HPDE6-E6E7 (cell line): ENCODE measurements around the gene TAS2R4.
"Not testable (repeated sequence)": the region's sequence is repeated elsewhere in the genome, so short reads cannot be mapped to it uniquely, and the experiment has no call there.

ENCODE experiments used
- DNase-seq: peaks from one replicate; pipeline ENCODE4 v3.0.0; 2011; ENCODE audit warnings: missing footprints; ENCODE audit errors: extremely low spot score

The TAS2R4 gene

GRCh38 chr7:141776374-141776773 is at the start of gene TAS2R4:
TAS2R4 (plus strand) TSS chr7:141776674; CDS start chr7:141778489, 1,815 bp downstream.
- no peak for DNase-seq

GRCh38 chr7:141729020-141729419 is 47.5 kb upstream of the TAS2R4 start:
- DNase-seq: no peak

- DNase-seq: no peak
Observed at GRCh38 chr7:141731476-141732149, 44.9 kb upstream of the TAS2R4 start.

- DNase-seq: peak; percentile 10
Observed at GRCh38 chr7:141737118-141737835, 39.2 kb upstream of the TAS2R4 start.

- peak; percentile 85 for DNase-seq
Observed at GRCh38 chr7:141737836-141738591, 38.5 kb upstream of the TAS2R4 start, which contains the start of gene SSBP1. SSBP1 (plus strand) TSS chr7:141738358; CDS start chr7:141739167, 809 bp downstream.

- no peak for DNase-seq
Observed at GRCh38 chr7:141738592-141739013, 37.9 kb upstream of the TAS2R4 start.

- no peak for DNase-seq
Observed at GRCh38 chr7:141739250-141739649, 37.2 kb upstream of the TAS2R4 start.

- DNase-seq: no peak
Observed at GRCh38 chr7:141742229-141742628, 34.2 kb upstream of the TAS2R4 start.

- no peak for DNase-seq
Observed at GRCh38 chr7:141744131-141744530, 32.3 kb upstream of the TAS2R4 start.

- no peak for DNase-seq
Observed at GRCh38 chr7:141748396-141748795, 28.1 kb upstream of the TAS2R4 start.

- not testable (repeated sequence) for DNase-seq
Observed at GRCh38 chr7:141751904-141752303, 24.6 kb upstream of the TAS2R4 start.

- DNase-seq: no peak
Observed at GRCh38 chr7:141752634-141753033, 23.8 kb upstream of the TAS2R4 start.

- no peak for DNase-seq
Observed at GRCh38 chr7:141754939-141755338, 21.5 kb upstream of the TAS2R4 start.

- DNase-seq: no peak
Observed at GRCh38 chr7:141763797-141764196, 12.7 kb upstream of the TAS2R4 start, which contains the start of gene TAS2R3. TAS2R3 (plus strand) TSS chr7:141764097; CDS start chr7:141764159, 62 bp downstream.

- DNase-seq: not testable (repeated sequence)
Observed at GRCh38 chr7:141770083-141770583, 6.3 kb upstream of the TAS2R4 start.

GRCh38 chr7:141785706-141786552 is 9.5 kb downstream of the TAS2R4 start:
- peak; percentile 20 for DNase-seq

- no peak for DNase-seq
Observed at GRCh38 chr7:141788296-141788695, 11.8 kb downstream of the TAS2R4 start.

- no peak for DNase-seq
Observed at GRCh38 chr7:141789917-141790316, 13.4 kb downstream of the TAS2R4 start, which contains the start of gene TAS2R5. TAS2R5 (plus strand) TSS chr7:141790217; CDS start chr7:141790362, 145 bp downstream.

GRCh38 chr7:141792526-141792925 is 16.1 kb downstream of the TAS2R4 start:
- no peak for DNase-seq

GRCh38 chr7:141820067-141820466 is 43.6 kb downstream of the TAS2R4 start:
- DNase-seq: no peak

- DNase-seq: not testable (repeated sequence)
Observed at GRCh38 chr7:141822432-141822831, 46.0 kb downstream of the TAS2R4 start.
